ENCODE measurements around the gene ARL6IP5. TPM values are rescaled to one million over a fixed set of nuclear protein-coding genes. Genes with fewer than 3 reads are reported as not detected.

The ARL6IP5 gene
- total RNA-seq, 1 donor from 2014 or later = 86.2 TPM

- H3K27me3 Mint-ChIP-seq (ENCODE audit: unreplicated experiment) = no peaks in the 10 kb centered on the region
- H3K9me3 Mint-ChIP-seq (ENCODE audit: unreplicated experiment) = no peaks in the 10 kb centered on the region
- H3K4me1 Mint-ChIP-seq (ENCODE audit: unreplicated experiment) = no peaks in the 10 kb centered on the region
- H3K27ac Mint-ChIP-seq (ENCODE audit: unreplicated experiment) = no peak overlapping the region
- no peak for DNase-seq (ENCODE audit: low spot score)
- TF ChIP-seq CTCF (IDR thresholded peaks at IDR 0.05; ENCODE audit: unreplicated experiment) = no peak
- no peak overlapping the region for H3K4me3 Mint-ChIP-seq (ENCODE audit: unreplicated experiment)
- H3K36me3 Mint-ChIP-seq (ENCODE audit: low read depth, unreplicated experiment) = no peaks in the 10 kb centered on the region
These were observed 58.2 kb downstream of the ARL6IP5 start for GRCh38 chr3:69142797-69143454.

GRCh38 chr3:69143612-69144011 is 58.9 kb downstream of the ARL6IP5 start:
- no peak overlapping the region for H3K4me3 Mint-ChIP-seq (ENCODE audit: unreplicated experiment)
- DNase-seq (ENCODE audit: low spot score) = no peak
- H3K27ac Mint-ChIP-seq (ENCODE audit: unreplicated experiment) = no peak overlapping the region
- no peaks in the 10 kb centered on the region for H3K27me3 Mint-ChIP-seq (ENCODE audit: unreplicated experiment)
- H3K36me3 Mint-ChIP-seq (ENCODE audit: low read depth, unreplicated experiment) = no peaks in the 10 kb centered on the region
- no peaks in the 10 kb centered on the region for H3K9me3 Mint-ChIP-seq (ENCODE audit: unreplicated experiment)
- no peak for TF ChIP-seq CTCF (IDR thresholded peaks at IDR 0.05; ENCODE audit: unreplicated experiment)
- H3K4me1 Mint-ChIP-seq (ENCODE audit: unreplicated experiment) = no peaks in the 10 kb centered on the region

GRCh38 chr3:69144631-69145245 is 60.0 kb downstream of the ARL6IP5 start:
- no peaks in the 10 kb centered on the region for H3K36me3 Mint-ChIP-seq (ENCODE audit: low read depth, unreplicated experiment)
- no peaks in the 10 kb centered on the region for H3K9me3 Mint-ChIP-seq (ENCODE audit: unreplicated experiment)

GRCh38 chr3:69145688-69146087 is 61.0 kb downstream of the ARL6IP5 start:
- H3K27ac Mint-ChIP-seq (ENCODE audit: unreplicated experiment) = no peak overlapping the region
- no peak for TF ChIP-seq CTCF (IDR thresholded peaks at IDR 0.05; ENCODE audit: unreplicated experiment)
- H3K4me3 Mint-ChIP-seq (ENCODE audit: unreplicated experiment) = no peak overlapping the region
- no peaks in the 10 kb centered on the region for H3K4me1 Mint-ChIP-seq (ENCODE audit: unreplicated experiment)
- no peaks in the 10 kb centered on the region for H3K27me3 Mint-ChIP-seq (ENCODE audit: unreplicated experiment)
- no peak for DNase-seq (ENCODE audit: low spot score)
- no peaks in the 10 kb centered on the region for H3K9me3 Mint-ChIP-seq (ENCODE audit: unreplicated experiment)
- H3K36me3 Mint-ChIP-seq (ENCODE audit: low read depth, unreplicated experiment) = no peaks in the 10 kb centered on the region

More at GRCh38 chr3:69144631-69145245, 60.0 kb downstream of the ARL6IP5 start:
- Mint-ChIP-seq H3K27ac (ENCODE audit: unreplicated experiment) (no peak overlapping the region), H3K4me1 (ENCODE audit: unreplicated experiment) (no peaks in the 10 kb centered on the region), H3K27me3 (ENCODE audit: unreplicated experiment) (no peaks in the 10 kb centered on the region), H3K4me3 (ENCODE audit: unreplicated experiment) (no peak overlapping the region)
- no peak for DNase-seq (ENCODE audit: low spot score)
- TF ChIP-seq CTCF (IDR thresholded peaks at IDR 0.05; ENCODE audit: unreplicated experiment) = no peak

GRCh38 chr3:69149586-69149985 is 64.8 kb downstream of the ARL6IP5 start:
- DNase-seq (ENCODE audit: low spot score) = no peak
- Mint-ChIP-seq H3K4me3 (ENCODE audit: unreplicated experiment) (no peak overlapping the region), H3K27ac (ENCODE audit: unreplicated experiment) (no peak overlapping the region)

More at GRCh38 chr3:69149586-69149985, 64.8 kb downstream of the ARL6IP5 start:
- Mint-ChIP-seq H3K9me3 (ENCODE audit: unreplicated experiment) (no peaks in the 10 kb centered on the region), H3K27me3 (ENCODE audit: unreplicated experiment) (no peaks in the 10 kb centered on the region), H3K36me3 (ENCODE audit: low read depth, unreplicated experiment) (no peaks in the 10 kb centered on the region), H3K4me1 (ENCODE audit: unreplicated experiment) (no peaks in the 10 kb centered on the region)
- no peak for TF ChIP-seq CTCF (IDR thresholded peaks at IDR 0.05; ENCODE audit: unreplicated experiment)

Measured in endothelial cell (in vitro differentiated cells).